ENCODE data around the gene GAPVD1.
"Not testable (repeated sequence)": the region's sequence is repeated elsewhere in the genome, so short reads cannot be mapped to it uniquely, and the experiment has no call there.

Gene GAPVD1

GRCh38 chr9:125246261-125246667 is 15.4 kb upstream of the GAPVD1 start:
- DNase-seq (ENCODE audit: low read depth): no peak

GRCh38 chr9:125254231-125254630 is 7.4 kb upstream of the GAPVD1 start:
- DNase-seq (ENCODE audit: low read depth): no peak

- no peak for DNase-seq (ENCODE audit: low read depth)
These were observed 5.7 kb upstream of the GAPVD1 start for GRCh38 chr9:125255781-125256391.

GRCh38 chr9:125258160-125258785 is 3.4 kb upstream of the GAPVD1 start:
- no peak for DNase-seq (ENCODE audit: low read depth)

- no peak for DNase-seq (ENCODE audit: low read depth)
These were observed 2.6 kb upstream of the GAPVD1 start for GRCh38 chr9:125258832-125259534.

GRCh38 chr9:125260561-125260960 is 1.1 kb upstream of the GAPVD1 start:
- no peak for DNase-seq (ENCODE audit: low read depth)

- DNase-seq (ENCODE audit: low read depth): no peak
These were observed 817 bp downstream of the GAPVD1 start for GRCh38 chr9:125262294-125262991.

- peak; percentile 27 for DNase-seq (ENCODE audit: low read depth)
These were observed 2.4 kb downstream of the GAPVD1 start for GRCh38 chr9:125264068-125264467.

- no peak for DNase-seq (ENCODE audit: low read depth)
These were observed 6.9 kb downstream of the GAPVD1 start for GRCh38 chr9:125268394-125269013.

GRCh38 chr9:125269014-125269397 is 7.4 kb downstream of the GAPVD1 start:
- DNase-seq (ENCODE audit: low read depth): no peak

- DNase-seq (ENCODE audit: low read depth): no peak
These were observed 9.5 kb downstream of the GAPVD1 start for GRCh38 chr9:125271081-125271480.

GRCh38 chr9:125272697-125273096 is 11.1 kb downstream of the GAPVD1 start:
- DNase-seq (ENCODE audit: low read depth): no peak

GRCh38 chr9:125276771-125277170 is 15.1 kb downstream of the GAPVD1 start:
- DNase-seq (ENCODE audit: low read depth): no peak

- no peak for DNase-seq (ENCODE audit: low read depth)
These were observed 15.8 kb downstream of the GAPVD1 start for GRCh38 chr9:125277411-125277810.

- no peak for DNase-seq (ENCODE audit: low read depth)
These were observed 19.3 kb downstream of the GAPVD1 start for GRCh38 chr9:125280945-125281344.

GRCh38 chr9:125284855-125285254 is 23.2 kb downstream of the GAPVD1 start:
- DNase-seq (ENCODE audit: low read depth): no peak

GRCh38 chr9:125286935-125287433 is 25.4 kb downstream of the GAPVD1 start:
- not testable (repeated sequence) for DNase-seq (ENCODE audit: low read depth)

- DNase-seq (ENCODE audit: low read depth): no peak
These were observed 31.5 kb downstream of the GAPVD1 start for GRCh38 chr9:125293134-125293533.

GRCh38 chr9:125295657-125296056 is 34.0 kb downstream of the GAPVD1 start:
- DNase-seq (ENCODE audit: low read depth): no peak

GRCh38 chr9:125296843-125297372 is 35.3 kb downstream of the GAPVD1 start:
- DNase-seq (ENCODE audit: low read depth): no peak

GRCh38 chr9:125297917-125298316 is 36.3 kb downstream of the GAPVD1 start:
- no peak for DNase-seq (ENCODE audit: low read depth)

- no peak for DNase-seq (ENCODE audit: low read depth)
These were observed 40.6 kb downstream of the GAPVD1 start for GRCh38 chr9:125302241-125302640.

Data from T-helper 22 cell (primary cell).